ENCODE data around the gene CYBRD1. TPM values are rescaled to one million over a fixed set of nuclear protein-coding genes. Genes with fewer than 3 reads are reported as not detected.

The CYBRD1 gene
- total RNA-seq, 4 donors from 2014 or later, result 72.6 to 951 (median 674) TPM

DNA sequence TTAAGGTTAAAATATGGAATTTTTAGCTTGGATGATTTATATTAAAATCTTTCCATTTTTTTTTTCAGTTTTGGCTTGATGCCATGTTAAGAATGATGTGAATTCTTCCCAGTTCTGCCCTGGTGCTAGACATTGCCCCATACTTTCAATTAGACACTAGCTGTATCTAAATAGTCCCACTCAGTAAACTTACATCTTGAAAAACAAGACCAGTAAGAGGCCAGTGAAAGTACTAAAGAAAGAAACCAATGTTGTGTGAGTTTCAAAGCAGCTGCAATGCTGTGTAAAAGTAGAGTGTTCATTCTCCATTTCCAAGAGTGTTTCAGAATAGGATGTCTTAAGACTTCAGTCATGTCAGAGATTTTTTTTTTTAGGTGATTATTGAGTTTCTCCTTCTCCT, 40.0 kb upstream of the CYBRD1 start:
- Histone ChIP-seq H3K4me1 (peaks cover 0 to 1% (median 0%) of the 10 kb centered on the region in 4 donors), H3K27me3 (no peaks in the 10 kb centered on the region), H3K36me3 (peaks cover 0 to 8% (median 0%) of the 10 kb centered on the region in 3 donors), H3K27ac (no peak overlapping the region), H3K4me3 (no peak overlapping the region), H3K9me3 (no peaks in the 10 kb centered on the region)
- TF ChIP-seq POLR2A (IDR thresholded peaks at IDR 0.05), result no peak
- TF ChIP-seq, protein P1, sequence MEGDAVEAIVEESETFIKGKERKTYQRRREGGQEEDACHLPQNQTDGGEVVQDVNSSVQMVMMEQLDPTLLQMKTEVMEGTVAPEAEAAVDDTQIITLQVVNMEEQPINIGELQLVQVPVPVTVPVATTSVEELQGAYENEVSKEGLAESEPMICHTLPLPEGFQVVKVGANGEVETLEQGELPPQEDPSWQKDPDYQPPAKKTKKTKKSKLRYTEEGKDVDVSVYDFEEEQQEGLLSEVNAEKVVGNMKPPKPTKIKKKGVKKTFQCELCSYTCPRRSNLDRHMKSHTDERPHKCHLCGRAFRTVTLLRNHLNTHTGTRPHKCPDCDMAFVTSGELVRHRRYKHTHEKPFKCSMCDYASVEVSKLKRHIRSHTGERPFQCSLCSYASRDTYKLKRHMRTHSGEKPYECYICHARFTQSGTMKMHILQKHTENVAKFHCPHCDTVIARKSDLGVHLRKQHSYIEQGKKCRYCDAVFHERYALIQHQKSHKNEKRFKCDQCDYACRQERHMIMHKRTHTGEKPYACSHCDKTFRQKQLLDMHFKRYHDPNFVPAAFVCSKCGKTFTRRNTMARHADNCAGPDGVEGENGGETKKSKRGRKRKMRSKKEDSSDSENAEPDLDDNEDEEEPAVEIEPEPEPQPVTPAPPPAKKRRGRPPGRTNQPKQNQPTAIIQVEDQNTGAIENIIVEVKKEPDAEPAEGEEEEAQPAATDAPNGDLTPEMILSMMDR (IDR thresholded peaks at IDR 0.05), result no peak
- DNase-seq, result no peak

DNA sequence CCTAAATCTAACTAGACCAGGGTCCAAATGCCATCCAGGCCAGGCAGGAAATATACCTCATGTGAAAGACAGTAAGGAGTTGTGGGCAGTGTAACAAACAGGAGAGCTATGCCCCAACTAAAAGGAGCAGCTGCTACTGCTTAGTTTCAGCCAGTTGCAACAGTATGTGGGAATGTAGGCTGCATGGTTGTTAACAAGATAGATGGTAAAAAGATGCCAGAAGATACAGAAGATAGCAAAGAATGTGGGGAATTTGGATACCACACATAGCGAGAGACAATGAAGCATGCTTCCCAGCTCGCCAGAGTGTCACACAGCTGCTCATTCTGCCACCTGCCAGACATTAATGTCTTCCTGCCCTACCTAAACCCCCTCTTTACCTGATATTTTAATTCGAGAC, 39.4 kb upstream of the CYBRD1 start:
- TF ChIP-seq, protein P1 (IDR thresholded peaks at IDR 0.05), result no peak
- TF ChIP-seq POLR2A (IDR thresholded peaks at IDR 0.05), result no peak
- DNase-seq, result no peak

DNA sequence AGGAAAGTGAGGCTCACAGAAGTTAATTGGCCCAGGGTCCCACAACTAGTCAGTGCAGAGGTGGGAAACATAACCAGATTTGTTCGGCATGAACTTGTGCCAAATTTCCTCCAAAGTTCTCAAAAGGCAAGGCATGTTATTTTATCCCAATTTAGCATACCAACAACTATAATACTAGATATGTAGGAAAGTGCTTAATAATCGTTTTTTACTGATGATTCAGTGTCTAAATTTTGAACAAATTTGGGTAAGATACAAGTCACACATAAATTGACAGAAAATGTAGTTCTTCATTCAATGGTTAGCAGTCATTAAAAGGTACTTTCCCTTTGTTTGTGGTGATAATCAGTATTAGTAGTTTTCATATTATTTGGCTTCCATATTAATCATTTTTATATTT, 38.5 kb upstream of the CYBRD1 start:
- TF ChIP-seq, protein P1 (IDR thresholded peaks at IDR 0.05), result no peak
- no peak for TF ChIP-seq POLR2A (IDR thresholded peaks at IDR 0.05)
- no peak overlapping the region for H3K4me3 ChIP-seq
- peaks cover 0 to 5% (median 0%) of the 10 kb centered on the region in 4 donors for H3K4me1 ChIP-seq
- H3K9me3 ChIP-seq, result no peaks in the 10 kb centered on the region
- H3K36me3 ChIP-seq, result peaks cover 0 to 8% (median 0%) of the 10 kb centered on the region in 3 donors
- no peak for DNase-seq
- no peak overlapping the region for H3K27ac ChIP-seq
- H3K27me3 ChIP-seq, result no peaks in the 10 kb centered on the region

More for the DNA sequence above, 39.4 kb upstream of the CYBRD1 start:
- Histone ChIP-seq H3K4me1 (peaks cover 0 to 5% (median 0%) of the 10 kb centered on the region in 4 donors), H3K27ac (no peak overlapping the region), H3K9me3 (no peaks in the 10 kb centered on the region), H3K36me3 (peaks cover 0 to 8% (median 0%) of the 10 kb centered on the region in 3 donors), H3K27me3 (no peaks in the 10 kb centered on the region), H3K4me3 (no peak overlapping the region)

DNA sequence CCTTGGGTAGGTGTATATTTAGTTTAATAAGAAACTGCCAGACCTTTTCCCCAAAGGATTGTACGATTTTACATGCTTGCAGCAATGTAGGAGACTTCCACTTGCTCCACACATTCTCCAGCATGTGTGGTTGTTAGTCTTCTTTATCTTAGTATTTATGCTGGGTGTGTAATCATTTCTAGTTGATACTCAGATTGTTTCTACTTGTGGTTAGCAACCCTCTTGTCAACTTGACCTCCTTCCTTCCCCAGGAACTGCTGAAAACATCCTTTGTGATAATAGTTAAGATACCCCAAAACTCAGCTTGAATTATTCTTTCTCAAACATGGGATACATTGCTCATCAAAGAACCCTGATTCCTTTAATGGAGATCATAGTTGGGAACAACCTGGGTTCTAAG, 37.2 kb upstream of the CYBRD1 start:
- peaks cover 0 to 8% (median 0%) of the 10 kb centered on the region in 3 donors for H3K36me3 ChIP-seq
- no peak for DNase-seq

DNA sequence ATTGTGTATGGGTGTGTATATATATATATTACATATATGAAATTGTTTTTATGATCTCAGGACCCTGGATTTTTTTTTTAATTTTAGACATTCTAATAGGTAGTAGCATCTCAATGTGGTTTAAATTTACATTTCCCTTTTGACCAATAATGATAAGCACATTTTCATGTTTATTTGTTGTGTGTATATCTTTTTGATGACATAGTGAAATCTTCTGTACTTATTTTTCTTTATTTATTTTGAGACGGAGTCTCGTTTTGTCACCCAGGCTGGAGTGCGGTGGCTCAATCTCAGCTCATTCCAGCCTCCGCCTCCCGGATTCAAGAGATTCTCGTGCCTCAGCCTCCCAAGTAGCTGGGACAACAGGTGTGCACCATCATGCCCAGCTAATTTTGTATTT, 35.1 kb upstream of the CYBRD1 start:
- DNase-seq, result no peak
- no peak for TF ChIP-seq POLR2A (IDR thresholded peaks at IDR 0.05)
- TF ChIP-seq, protein P1 (IDR thresholded peaks at IDR 0.05), result no peak
- no peaks in the 10 kb centered on the region for H3K9me3 ChIP-seq
- H3K4me1 ChIP-seq, result peaks cover 0 to 14% (median 0%) of the 10 kb centered on the region in 4 donors
- H3K36me3 ChIP-seq, result no peaks in the 10 kb centered on the region
- no peaks in the 10 kb centered on the region for H3K27me3 ChIP-seq
- H3K27ac ChIP-seq, result peak overlapping the region in 1 of 4 donors; percentile 60
- H3K4me3 ChIP-seq, result peak overlapping the region in 1 of 4 donors; percentile 0

More for the DNA sequence above, 37.2 kb upstream of the CYBRD1 start:
- H3K4me1 ChIP-seq, result peaks cover 0 to 5% (median 0%) of the 10 kb centered on the region in 4 donors
- H3K27ac ChIP-seq, result no peak overlapping the region
- TF ChIP-seq, protein P1 (IDR thresholded peaks at IDR 0.05), result no peak
- H3K27me3 ChIP-seq, result no peaks in the 10 kb centered on the region
- no peaks in the 10 kb centered on the region for H3K9me3 ChIP-seq
- H3K4me3 ChIP-seq, result no peak overlapping the region
